ENCODE measurements around the gene GUCA2A. TPM values are rescaled to one million over a fixed set of nuclear protein-coding genes. Genes with fewer than 3 reads are reported as not detected.

Gene GUCA2A
- total RNA-seq, 2 experiments from 2014 or later: not detected

DNA sequence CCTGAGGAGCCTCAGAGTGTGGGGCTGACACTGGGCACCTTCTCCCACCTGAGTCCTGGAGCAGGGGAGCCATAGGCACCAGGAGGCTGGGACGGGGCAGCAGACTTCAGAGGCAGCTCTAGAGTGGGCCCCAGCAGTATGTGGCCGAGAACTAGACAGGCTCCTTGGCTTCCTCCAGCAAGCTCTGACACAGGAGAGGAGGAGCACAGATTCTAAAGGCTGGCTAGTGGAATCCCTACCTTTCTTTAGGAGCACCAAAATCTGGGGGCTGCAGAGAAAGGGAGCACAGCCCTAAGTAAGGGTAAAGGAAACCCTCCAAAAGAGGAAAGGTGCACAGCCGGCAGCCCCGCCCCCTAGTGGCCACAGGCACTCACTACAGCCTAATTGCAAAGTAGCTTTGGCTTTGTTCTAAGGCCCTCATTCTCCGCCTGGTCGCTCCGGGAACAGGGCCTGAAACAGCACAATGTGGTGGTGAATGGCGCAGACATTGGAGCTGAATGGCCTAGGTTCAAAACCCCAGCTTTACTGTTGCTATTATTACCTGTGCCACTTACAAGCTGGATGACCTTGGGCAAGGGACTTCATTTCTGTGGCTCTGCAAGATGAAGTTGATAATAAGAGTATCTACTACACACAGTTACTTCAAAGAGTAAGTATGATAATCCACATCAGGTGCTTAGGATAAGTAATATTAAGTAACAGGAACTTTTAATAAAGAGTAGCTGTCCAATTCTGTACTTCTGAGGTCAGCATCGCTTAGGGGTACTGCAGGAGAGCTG, 8.8 kb upstream of the GUCA2A start:
- H3K27ac Mint-ChIP-seq: no peak overlapping the region
- H3K36me3 Mint-ChIP-seq: no peaks in the 10 kb centered on the region
- no peak overlapping the region for H3K4me3 Mint-ChIP-seq
- peak; percentile 74 for ATAC-seq
- DNase-seq: peak; percentile 70
- CTCF ChIA-PET: interaction anchor here (0.6 to 3.3 kb wide), 55 partner anchors 8 to 657 kb away, joined by 3 to 24 read pairs (median 3); partner anchors contain the start of genes FOXJ3, GUCA2A, PPCS and RIMKLA
- H3K27me3 Mint-ChIP-seq: no peaks in the 10 kb centered on the region
- no peaks in the 10 kb centered on the region for H3K9me3 Mint-ChIP-seq (ENCODE audit: low read depth)
- H3K4me1 Mint-ChIP-seq: no peaks in the 10 kb centered on the region

DNA sequence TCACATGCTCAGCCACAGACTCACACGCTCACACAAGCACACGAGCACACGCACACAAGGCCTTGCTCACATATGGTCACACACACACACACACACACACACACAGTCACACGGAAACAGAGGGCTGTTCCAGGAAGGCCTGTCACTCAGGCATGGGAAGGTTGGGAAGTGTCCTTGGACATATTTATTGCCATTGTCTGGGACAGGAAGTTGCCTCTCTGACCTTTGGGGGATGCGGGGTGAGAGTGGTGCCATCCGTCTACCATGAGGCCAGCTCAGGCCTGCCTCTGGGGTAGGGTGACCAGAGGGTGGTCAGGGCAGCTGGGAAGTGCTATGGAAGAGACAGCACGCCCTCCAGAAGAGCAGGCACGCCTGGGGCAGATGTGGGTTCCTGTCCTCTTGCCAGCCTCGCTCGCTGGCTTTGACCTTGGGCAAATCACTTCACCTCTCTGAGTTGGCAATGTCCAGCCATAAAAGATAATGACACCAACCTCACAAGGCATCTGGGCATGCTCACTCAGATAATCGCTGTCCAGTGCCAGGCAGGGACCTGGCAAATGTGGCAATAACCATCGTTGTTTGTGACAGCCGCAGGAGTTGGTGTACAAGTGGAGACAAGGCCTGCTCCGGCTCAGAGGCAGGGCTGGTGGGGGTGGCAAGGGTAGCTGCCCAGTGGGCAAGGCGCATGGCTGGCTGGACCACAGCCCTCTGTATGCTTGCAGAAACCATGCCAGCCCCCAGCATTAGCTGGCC, 8.0 kb upstream of the GUCA2A start:
- H3K9me3 Mint-ChIP-seq (ENCODE audit: low read depth): no peaks in the 10 kb centered on the region
- DNase-seq (no peak), ATAC-seq (no peak)
- no peak overlapping the region for H3K4me3 Mint-ChIP-seq
- CTCF ChIA-PET: interaction anchor here (0.9 to 3.3 kb wide), 23 partner anchors 11 to 598 kb away, joined by 3 to 24 read pairs (median 4); partner anchors contain the start of gene FOXJ3
- no peaks in the 10 kb centered on the region for H3K27me3 Mint-ChIP-seq
- H3K4me1 Mint-ChIP-seq: no peaks in the 10 kb centered on the region
- no peak overlapping the region for H3K27ac Mint-ChIP-seq
- no peaks in the 10 kb centered on the region for H3K36me3 Mint-ChIP-seq

GRCh38 chr1:42171679-42172266, 7.2 kb upstream of the GUCA2A start:
- CTCF ChIA-PET: interaction anchor here (0.9 to 2.2 kb wide), 4 partner anchors 14 to 360 kb away, joined by 3 to 6 read pairs (median 4); no protein-coding TSS in a partner anchor
- H3K27me3 Mint-ChIP-seq: no peaks in the 10 kb centered on the region
- no peak overlapping the region for H3K27ac Mint-ChIP-seq
- H3K4me3 Mint-ChIP-seq: no peak overlapping the region
- DNase-seq (no peak), ATAC-seq (no peak)
- no peaks in the 10 kb centered on the region for H3K9me3 Mint-ChIP-seq (ENCODE audit: low read depth)
- H3K4me1 Mint-ChIP-seq: no peaks in the 10 kb centered on the region
- H3K36me3 Mint-ChIP-seq: no peaks in the 10 kb centered on the region

DNA sequence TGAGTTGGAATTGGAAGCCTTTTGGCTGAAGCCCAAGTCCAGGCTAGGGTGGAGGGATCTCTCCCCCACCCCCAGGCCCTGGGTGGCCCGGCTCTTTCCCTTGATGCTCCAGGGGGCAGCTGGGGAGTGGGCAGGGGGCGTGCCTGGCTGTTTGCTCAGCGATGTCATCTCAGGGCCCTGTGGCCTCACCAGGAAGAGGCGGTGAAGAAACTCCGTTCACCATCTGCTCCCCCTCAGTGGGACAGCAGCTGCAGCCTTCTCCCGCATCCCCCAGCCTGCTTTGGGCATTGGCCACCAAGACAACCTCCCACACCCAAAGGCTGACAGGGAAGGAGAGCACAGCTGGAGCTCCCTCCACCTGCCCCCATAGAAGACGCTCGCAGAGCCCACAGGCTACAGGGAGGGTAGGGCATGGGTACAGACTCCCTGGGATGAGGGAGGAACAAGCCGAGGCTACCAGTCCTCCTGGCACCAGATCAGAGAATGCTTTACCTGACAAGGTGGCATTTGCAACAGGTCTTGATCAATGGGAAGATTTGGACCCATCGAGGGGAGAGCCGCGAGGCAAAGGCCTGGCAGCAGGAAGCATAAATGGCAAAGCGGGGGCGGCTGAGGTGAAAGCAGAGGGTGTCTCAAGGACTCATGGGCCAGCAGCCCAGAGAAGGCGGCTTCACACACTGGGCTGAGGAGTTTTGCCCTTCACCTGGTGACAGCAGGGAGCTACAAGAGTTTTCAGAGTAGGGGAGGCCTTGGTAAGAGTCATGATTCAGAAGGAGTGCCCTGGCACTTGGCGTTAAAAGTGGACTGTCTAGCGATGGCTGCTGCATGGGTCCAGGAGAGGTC, 6.5 kb upstream of the GUCA2A start:
- H3K4me3 Mint-ChIP-seq: no peak overlapping the region
- no peaks in the 10 kb centered on the region for H3K9me3 Mint-ChIP-seq (ENCODE audit: low read depth)
- H3K36me3 Mint-ChIP-seq: no peaks in the 10 kb centered on the region
- no peak for ATAC-seq
- CTCF ChIA-PET: interaction anchor here (0.9 to 1.0 kb wide), 2 partner anchors 24 to 359 kb away, joined by 3 read pairs; no protein-coding TSS in a partner anchor
- H3K4me1 Mint-ChIP-seq: no peaks in the 10 kb centered on the region
- H3K27me3 Mint-ChIP-seq: no peaks in the 10 kb centered on the region
- H3K27ac Mint-ChIP-seq: no peak overlapping the region
- DNase-seq: no peak

DNA sequence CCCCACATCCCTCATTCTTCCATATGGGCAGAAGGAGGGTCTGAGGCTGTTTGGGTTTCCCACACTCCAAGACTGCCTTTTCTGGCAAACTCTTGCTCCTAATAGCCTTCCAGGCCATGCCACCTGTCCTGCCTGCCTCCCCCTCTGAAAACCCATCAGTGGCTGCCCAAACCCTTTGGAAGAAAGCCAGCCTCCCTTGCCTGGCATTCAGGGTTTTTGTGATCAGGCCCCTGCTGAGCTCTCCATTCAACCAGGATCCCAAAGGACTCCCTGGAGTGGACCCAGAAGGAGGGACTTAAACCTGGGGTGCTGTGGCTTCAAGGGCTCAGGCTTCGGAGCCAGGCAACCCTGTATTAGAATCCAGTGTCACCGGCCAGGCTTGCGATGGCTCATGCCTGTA, 4.2 kb upstream of the GUCA2A start:
- H3K9me3 Mint-ChIP-seq (ENCODE audit: low read depth): no peaks in the 10 kb centered on the region
- H3K27ac Mint-ChIP-seq: no peak overlapping the region
- ATAC-seq (no peak), DNase-seq (no peak)
- H3K27me3 Mint-ChIP-seq: no peaks in the 10 kb centered on the region
- H3K4me3 Mint-ChIP-seq: no peak overlapping the region
- CTCF ChIA-PET: no interaction called here
- no peaks in the 10 kb centered on the region for H3K36me3 Mint-ChIP-seq
- H3K4me1 Mint-ChIP-seq: no peaks in the 10 kb centered on the region

GRCh38 chr1:42168391-42168670, 3.8 kb upstream of the GUCA2A start:
- Mint-ChIP-seq H3K27me3 (no peaks in the 10 kb centered on the region), H3K36me3 (no peaks in the 10 kb centered on the region), H3K4me3 (no peak overlapping the region), H3K9me3 (ENCODE audit: low read depth) (no peaks in the 10 kb centered on the region), H3K4me1 (no peaks in the 10 kb centered on the region), H3K27ac (no peak overlapping the region)
- no peak for DNase-seq
- ATAC-seq: no peak
- CTCF ChIA-PET: no interaction called here

GRCh38 chr1:42167611-42168390, 3.3 kb upstream of the GUCA2A start:
- Mint-ChIP-seq H3K27me3 (no peaks in the 10 kb centered on the region), H3K4me3 (no peak overlapping the region), H3K36me3 (no peaks in the 10 kb centered on the region), H3K27ac (no peak overlapping the region), H3K9me3 (ENCODE audit: low read depth) (no peaks in the 10 kb centered on the region), H3K4me1 (no peaks in the 10 kb centered on the region)
- DNase-seq: no peak
- CTCF ChIA-PET: no interaction called here
- no peak for ATAC-seq

DNA sequence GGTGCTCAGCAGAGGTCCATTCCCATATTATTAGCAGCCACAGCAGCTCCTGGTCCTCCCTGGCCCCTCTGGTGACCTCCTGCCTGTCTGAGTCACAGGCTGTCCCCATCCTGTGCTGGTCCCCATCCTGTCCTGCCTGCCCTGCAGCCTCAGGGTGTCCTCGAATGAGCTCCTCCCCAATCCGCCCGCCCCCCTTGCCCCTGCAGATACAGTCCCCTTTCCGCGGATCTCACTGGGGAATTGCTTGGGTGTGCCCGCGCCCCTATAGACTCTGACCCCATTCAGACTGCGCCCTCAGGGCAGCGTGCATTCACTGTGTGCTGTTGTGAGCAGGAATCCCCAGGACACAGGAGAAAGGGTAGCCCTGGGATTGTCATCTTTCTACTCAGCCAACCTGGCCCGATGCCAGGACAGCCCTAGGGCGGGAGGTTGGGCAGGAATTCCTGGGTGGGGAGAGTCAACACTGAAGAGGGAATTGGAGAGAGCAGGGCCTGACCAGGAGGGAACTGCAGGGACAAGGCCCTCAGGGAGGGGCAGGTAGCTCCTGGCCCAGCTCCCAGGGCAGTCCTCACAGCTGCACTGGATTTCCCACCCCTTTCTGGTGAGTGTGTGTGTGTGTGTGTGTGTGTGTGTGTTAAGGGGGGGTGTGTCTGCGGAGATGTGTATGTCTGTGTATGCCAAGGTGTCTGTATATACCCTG, 1.1 kb upstream of the GUCA2A start:
- no peak for DNase-seq

DNA sequence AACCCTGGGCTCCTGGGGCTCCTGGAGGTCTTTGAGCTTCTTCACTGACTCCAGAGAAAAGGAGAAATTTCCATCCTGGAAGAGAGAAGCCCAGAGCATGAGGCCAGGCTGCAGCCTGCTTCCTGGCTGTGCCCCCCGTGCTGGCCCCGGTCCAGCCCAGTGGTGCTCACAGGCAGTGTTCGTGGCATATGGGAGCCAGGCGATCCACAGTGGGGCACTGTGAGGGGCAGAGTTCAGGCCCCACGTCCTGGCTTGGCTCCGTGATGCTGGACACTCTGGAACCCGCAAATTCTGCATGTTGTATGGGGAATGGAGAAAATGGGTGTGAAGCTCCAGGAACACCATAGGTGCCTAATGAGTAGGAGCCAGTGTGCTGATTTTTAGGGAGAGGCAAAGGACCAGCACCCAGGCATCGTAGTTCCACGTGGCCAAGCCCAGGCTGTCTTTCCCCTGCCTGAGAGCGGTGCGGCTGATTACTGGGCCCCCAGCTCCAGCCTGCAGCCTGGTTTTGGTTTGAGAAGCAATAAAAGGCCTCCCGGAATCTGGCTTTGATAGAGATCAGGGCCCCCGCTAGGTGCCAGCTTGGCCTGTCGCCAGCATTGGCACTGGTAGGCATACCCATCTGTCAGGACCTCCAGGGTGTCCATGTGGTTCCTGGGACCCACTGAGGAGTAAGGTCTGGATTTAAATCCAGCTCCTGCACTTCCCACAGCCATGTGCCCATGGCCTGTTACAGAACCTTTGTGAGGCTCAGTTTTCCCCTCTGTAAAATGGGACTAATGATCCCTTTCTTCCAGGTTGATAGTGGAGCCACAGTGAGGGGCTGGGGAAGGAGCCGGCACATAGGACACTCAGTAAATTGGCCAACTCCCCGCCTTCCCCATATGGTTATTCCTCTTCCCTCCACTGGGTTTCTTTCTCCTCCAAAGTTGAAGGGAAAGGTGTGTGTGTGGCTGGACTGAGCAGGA, 725 bp downstream of the GUCA2A start:
- DNase-seq (no peak), ATAC-seq (no peak)
- peaks cover 2% of the 10 kb centered on the region for H3K36me3 Mint-ChIP-seq
- H3K4me1 Mint-ChIP-seq: peaks cover 4% of the 10 kb centered on the region
- H3K9me3 Mint-ChIP-seq (ENCODE audit: low read depth): peaks cover 6% of the 10 kb centered on the region
- CTCF ChIA-PET: interaction anchor here (1.2 to 4.1 kb wide), 2 partner anchors 10 kb away, joined by 4 to 24 read pairs; no protein-coding TSS in a partner anchor
- H3K4me3 Mint-ChIP-seq: no peak overlapping the region
- peaks cover 12% of the 10 kb centered on the region for H3K27me3 Mint-ChIP-seq
- H3K27ac Mint-ChIP-seq: no peak overlapping the region

More for the DNA sequence above, 1.1 kb upstream of the GUCA2A start:
- CTCF ChIA-PET: interaction anchor here (0.9 kb wide), 1 partner anchor 8 kb away, joined by 3 read pairs; no protein-coding TSS in a partner anchor
- Mint-ChIP-seq H3K4me1 (peaks cover 4% of the 10 kb centered on the region), H3K4me3 (no peak overlapping the region), H3K9me3 (ENCODE audit: low read depth) (peaks cover 3% of the 10 kb centered on the region), H3K36me3 (peaks cover 1% of the 10 kb centered on the region), H3K27me3 (peaks cover 2% of the 10 kb centered on the region), H3K27ac (no peak overlapping the region)
- ATAC-seq: no peak

DNA sequence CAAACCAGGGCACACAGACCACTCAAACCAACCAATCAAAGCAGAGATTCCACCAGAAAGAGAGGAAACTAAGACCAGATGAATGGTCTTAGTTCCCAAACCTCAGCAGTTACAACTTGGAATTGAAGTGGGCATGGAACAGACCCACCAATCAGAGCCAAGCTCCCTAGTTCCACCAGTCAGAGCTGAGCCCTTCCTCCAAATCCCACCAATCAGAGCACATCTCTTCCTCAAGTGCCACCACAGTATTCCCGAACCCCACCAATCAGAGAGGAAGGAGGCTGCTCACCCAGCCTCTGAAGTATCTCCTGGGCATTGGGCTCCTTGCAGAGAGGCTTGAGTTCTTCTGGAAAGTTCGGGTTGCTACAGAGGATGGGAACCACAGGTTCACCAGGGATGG, 1.4 kb downstream of the GUCA2A start:
- H3K4me3 Mint-ChIP-seq: no peak overlapping the region
- peaks cover 5% of the 10 kb centered on the region for H3K4me1 Mint-ChIP-seq
- ATAC-seq (no peak), DNase-seq (no peak)
- H3K27ac Mint-ChIP-seq: no peak overlapping the region
- H3K27me3 Mint-ChIP-seq: peaks cover 12% of the 10 kb centered on the region
- peaks cover 2% of the 10 kb centered on the region for H3K36me3 Mint-ChIP-seq
- peaks cover 6% of the 10 kb centered on the region for H3K9me3 Mint-ChIP-seq (ENCODE audit: low read depth)
- CTCF ChIA-PET: interaction anchor here (4.1 kb wide), 1 partner anchor 11 kb away, joined by 24 read pairs; no protein-coding TSS in a partner anchor

- Mint-ChIP-seq H3K4me3 (no peak overlapping the region), H3K9me3 (ENCODE audit: low read depth) (peaks cover 6% of the 10 kb centered on the region), H3K4me1 (peaks cover 12% of the 10 kb centered on the region), H3K27me3 (peaks cover 12% of the 10 kb centered on the region), H3K27ac (no peak overlapping the region), H3K36me3 (peaks cover 2% of the 10 kb centered on the region)
- CTCF ChIA-PET: interaction anchor here (4.1 kb wide), 1 partner anchor 12 kb away, joined by 24 read pairs; no protein-coding TSS in a partner anchor
- no peak for DNase-seq
- ATAC-seq: no peak
Observed at GRCh38 chr1:42162181-42162580, 2.4 kb downstream of the GUCA2A start.
